HEK293T (cell line): Measurements from ENCODE around the gene IFNL4.
"Not testable (repeated sequence)": the region's sequence is repeated elsewhere in the genome, so short reads cannot be mapped to it uniquely, and the experiment has no call there.

ENCODE experiments used
- CTCF ChIA-PET: fragments of 350-600 bp; formaldehyde crosslinking; extraction: SDS; loops from one replicate; lab custom pipeline; 2021; ENCODE audit warnings: antibody characterized with exemption, inconsistent platforms; lab: Yijun Ruan, JAX
- POLR2A ChIA-PET: fragments of 350-600 bp; formaldehyde crosslinking; extraction: SDS; loops from one replicate; lab custom pipeline; 2020; ENCODE audit warnings: antibody characterized with exemption, inconsistent platforms; lab: Yijun Ruan, JAX
- DNase-seq: peaks from one replicate; pipeline ENCODE4 v3.0.0; 2012; ENCODE audit warnings: mixed read lengths; ENCODE audit errors: extremely low spot score
- ARNT ChIP-seq: fragments of 450-650 bp; IDR thresholded peaks from 2 replicates; pipeline ENCODE4 v1.6.1; 2017; ENCODE audit warnings: mild to moderate bottlenecking
- BHLHE40 ChIP-seq: fragments of 450-650 bp; IDR thresholded peaks from 2 replicates; pipeline ENCODE4 v1.6.1; 2016; ENCODE audit warnings: mild to moderate bottlenecking, moderate library complexity, borderline replicate concordance
- CTBP1 ChIP-seq: fragments of 450-650 bp; IDR thresholded peaks from 2 replicates; pipeline ENCODE4 v1.6.1; 2016; ENCODE audit warnings: borderline replicate concordance
- ELF4 ChIP-seq: fragments of 450-650 bp; IDR thresholded peaks from 2 replicates; pipeline ENCODE4 v1.6.1; 2017; ENCODE audit warnings: antibody characterized with exemption
- FOXA1 ChIP-seq: fragments of 450-650 bp; IDR thresholded peaks from 2 replicates; pipeline ENCODE4 v1.6.1; 2016; ENCODE audit warnings: mild to moderate bottlenecking
- FOXK2 ChIP-seq: fragments of 450-650 bp; IDR thresholded peaks from 2 replicates; pipeline ENCODE4 v1.6.1; 2016; ENCODE audit warnings: mild to moderate bottlenecking
- FOXM1 ChIP-seq: fragments of 450-650 bp; IDR thresholded peaks from 2 replicates; pipeline ENCODE4 v1.6.1; 2017; ENCODE audit warnings: mild to moderate bottlenecking, borderline replicate concordance
- HDGF ChIP-seq: fragments of 450-650 bp; IDR thresholded peaks from 2 replicates; pipeline ENCODE4 v1.6.1; 2017; ENCODE audit warnings: antibody characterized with exemption, borderline replicate concordance
- L3MBTL2 ChIP-seq: fragments of 450-650 bp; conservative IDR thresholded peaks from 2 replicates; pipeline ENCODE4 v1.6.1; 2016; ENCODE audit warnings: mild to moderate bottlenecking
- LEF1 ChIP-seq: fragments of 450-650 bp; IDR thresholded peaks from 2 replicates; pipeline ENCODE4 v1.6.1; 2017; ENCODE audit warnings: mild to moderate bottlenecking, borderline replicate concordance
- NFRKB ChIP-seq: fragments of 450-650 bp; IDR thresholded peaks from 2 replicates; pipeline ENCODE4 v1.6.1; 2016; ENCODE audit warnings: mild to moderate bottlenecking, moderate library complexity
- PKNOX1 ChIP-seq: fragments of 450-650 bp; IDR thresholded peaks from 2 replicates; pipeline ENCODE4 v1.6.1; 2016
- SP1 ChIP-seq: fragments of 450-650 bp; IDR thresholded peaks from 2 replicates; pipeline ENCODE4 v1.6.1; 2017
- SUZ12 ChIP-seq: fragments of 450-650 bp; IDR thresholded peaks from 2 replicates; pipeline ENCODE4 v1.6.1; 2016; ENCODE audit warnings: mild to moderate bottlenecking
- TARDBP ChIP-seq: fragments of 450-650 bp; IDR thresholded peaks from 2 replicates; pipeline ENCODE4 v1.6.1; 2016
- ZNF384 ChIP-seq: fragments of 450-650 bp; IDR thresholded peaks from 2 replicates; pipeline ENCODE4 v1.6.1; 2016

Gene IFNL4

GRCh38 chr19:39224910-39225309 lies 23.7 kb downstream of the IFNL4 start:
- no peak for TF ChIP-seq TARDBP
- TF ChIP-seq FOXA1 = no peak
- no peak for TF ChIP-seq FOXM1
- no peak for TF ChIP-seq SUZ12
- TF ChIP-seq L3MBTL2 = no peak
- no peak for TF ChIP-seq NFRKB
- TF ChIP-seq ZNF384 = no peak
- TF ChIP-seq HDGF = no peak
- TF ChIP-seq CTBP1 = no peak
- no peak for TF ChIP-seq SP1
- no peak for TF ChIP-seq LEF1
- TF ChIP-seq BHLHE40 = no peak
- TF ChIP-seq PKNOX1 = no peak
- no peak for TF ChIP-seq FOXK2
- TF ChIP-seq ELF4 = no peak
- no peak for TF ChIP-seq ARNT
- CTCF ChIA-PET = no interaction called here
- POLR2A ChIA-PET = no interaction called here
- DNase-seq = no peak

- ChIA-PET POLR2A (no interaction called here), CTCF (no interaction called here)
- TF ChIP-seq LEF1 (no peak), SUZ12 (no peak), HDGF (no peak), TARDBP (no peak), NFRKB (no peak), SP1 (no peak), FOXA1 (no peak), CTBP1 (no peak), BHLHE40 (no peak)
- peak; percentile 45 for DNase-seq
Measured at GRCh38 chr19:39223703-39224279, 24.9 kb downstream of the IFNL4 start.

- DNase-seq, POLR2A ChIA-PET: not testable (repeated sequence)
- CTCF ChIA-PET = interaction anchor here (0.7 kb wide), 1 partner anchor 32 kb away, joined by 3 read pairs; no protein-coding TSS in a partner anchor
Measured at GRCh38 chr19:39219108-39219507, 29.5 kb downstream of the IFNL4 start.

GRCh38 chr19:39218230-39219007 lies 30.2 kb downstream of the IFNL4 start:
- POLR2A ChIA-PET = no interaction called here
- TF ChIP-seq ELF4 (no peak), ZNF384 (no peak), LEF1 (no peak), NFRKB (no peak), SUZ12 (no peak), FOXK2 (no peak)
- DNase-seq = no peak
- CTCF ChIA-PET = interaction anchor here (0.6 to 0.7 kb wide), 2 partner anchors 32 to 111 kb away, joined by 3 to 7 read pairs; no protein-coding TSS in a partner anchor

- CTCF ChIA-PET = no interaction called here
Measured at GRCh38 chr19:39217094-39217493, 31.6 kb downstream of the IFNL4 start.

GRCh38 chr19:39215323-39215722 lies 33.3 kb downstream of the IFNL4 start:
- CTCF ChIA-PET, DNase-seq, POLR2A ChIA-PET: not testable (repeated sequence)

More at GRCh38 chr19:39217094-39217493, 31.6 kb downstream of the IFNL4 start:
- no peak for DNase-seq
- TF ChIP-seq ELF4 = no peak
- TF ChIP-seq ARNT = no peak
- no peak for TF ChIP-seq BHLHE40
- TF ChIP-seq ZNF384 = no peak
- TF ChIP-seq FOXK2 = no peak
- POLR2A ChIA-PET = no interaction called here

- POLR2A ChIA-PET = no interaction called here
- CTCF ChIA-PET = interaction anchor here (1.0 to 1.2 kb wide), 2 partner anchors 10 to 117 kb away, joined by 3 read pairs; no protein-coding TSS in a partner anchor
- peak; percentile 56 for DNase-seq
- TF ChIP-seq NFRKB (no peak), FOXA1 (no peak)
Measured at GRCh38 chr19:39212375-39212742, 36.3 kb downstream of the IFNL4 start.

GRCh38 chr19:39211731-39212374 lies 36.8 kb downstream of the IFNL4 start:
- DNase-seq = no peak
- CTCF ChIA-PET = interaction anchor here (0.6 to 1.2 kb wide), 3 partner anchors 10 to 321 kb away, joined by 3 read pairs; partner anchors contain the start of gene EID2B
- POLR2A ChIA-PET = no interaction called here
- TF ChIP-seq FOXK2 (no peak), ZNF384 (no peak), ARNT (no peak), NFRKB (no peak), FOXM1 (no peak), FOXA1 (no peak)
